SJSA1 (cell line): ENCODE data around the gene STX16. TPM values are rescaled to one million over a fixed set of nuclear protein-coding genes. Genes with fewer than 3 reads are reported as not detected.
A peak's percentile ranks its signal among the peaks of the same experiment; 100 is the strongest.

Source experiments
- DNase-seq, 2 experiments: peaks; one replicate each; pipeline ENCODE4 v3.0.0-alpha.2; 2015 to 2020; ENCODE audit warnings: low spot score in 2 of 2, low read depth in 1 of 2
- H3K27ac ChIP-seq: fragments of 250-450 bp; sonication (Bioruptor Pico); 2 replicates; pipeline ENCODE4 v1.5.1; 2020; ENCODE audit warnings: mild to moderate bottlenecking, moderate library complexity
- H3K27me3 ChIP-seq: fragments of 250-450 bp; sonication (Bioruptor Pico); replicated peaks from 2 replicates; pipeline ENCODE4 v1.5.1; 2020; ENCODE audit warnings: mild to moderate bottlenecking, moderate library complexity
- H3K36me3 ChIP-seq: fragments of 250-450 bp; sonication (Bioruptor Pico); 2 replicates; pipeline ENCODE4 v1.5.1; 2020; ENCODE audit warnings: mild to moderate bottlenecking
- H3K4me1 ChIP-seq: fragments of 250-450 bp; sonication (Bioruptor Pico); replicated peaks from 2 replicates; pipeline ENCODE4 v1.6.1; 2021; ENCODE audit warnings: mild to moderate bottlenecking
- H3K4me3 ChIP-seq: fragments of 250-450 bp; sonication (Bioruptor Pico); 2 replicates; pipeline ENCODE4 v1.5.1; 2020; ENCODE audit warnings: mild to moderate bottlenecking
- H3K9me3 ChIP-seq: fragments of 250-450 bp; sonication (Bioruptor Pico); replicated peaks from 2 replicates; pipeline ENCODE4 v1.5.1; 2020; ENCODE audit warnings: mild to moderate bottlenecking
- total RNA-seq: library from RNA; depleted of rRNA; stranded (reverse); fragments of >200 nt; shearing (Covaris generic); gene quantifications from 2 replicates; pipeline ENCODE4 v1.2.3, GENCODE V29; 2014

Gene STX16
- total RNA-seq, 1 experiment from 2014 or later = 26.2 TPM

DNA sequence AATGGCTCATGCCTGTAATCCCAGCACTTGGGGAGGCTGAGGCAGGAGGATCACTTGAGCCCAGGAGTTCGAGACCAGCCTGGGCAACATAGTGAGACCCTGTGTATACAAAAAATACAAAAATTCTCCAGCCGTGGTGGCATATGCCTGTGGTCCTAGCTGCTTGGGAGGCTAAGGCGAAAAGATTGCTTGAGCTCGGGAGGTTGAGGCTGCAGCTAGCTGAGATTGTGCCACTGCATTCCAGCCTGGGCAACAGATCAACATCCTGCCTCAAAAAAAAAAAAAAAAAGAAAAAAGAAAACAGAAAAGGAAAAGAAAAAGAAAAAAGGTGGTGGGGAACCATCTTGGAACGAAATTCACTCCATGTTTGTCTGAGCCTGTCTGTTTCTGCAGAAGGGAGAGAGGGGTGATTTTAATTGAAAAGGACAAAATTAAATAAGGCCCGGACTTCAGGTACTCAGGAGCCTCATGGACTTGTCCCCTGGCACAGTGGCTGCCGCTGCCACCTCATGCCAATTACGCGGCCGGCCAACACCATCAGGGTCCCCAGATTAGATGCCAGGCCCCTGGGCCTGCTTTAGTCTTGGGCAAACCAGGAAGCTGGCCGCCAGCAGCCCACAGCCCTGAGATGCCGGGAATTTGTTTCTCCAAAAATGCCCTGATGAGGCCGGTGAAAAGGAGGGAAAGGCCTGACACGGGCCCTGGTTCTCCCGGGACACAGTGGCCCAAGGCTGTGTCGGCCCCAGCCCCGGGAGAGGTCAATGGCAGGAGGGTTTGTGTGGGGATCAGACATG is 37.8 kb upstream of the STX16 start:
- Histone ChIP-seq H3K27me3 (no peaks in the 10 kb centered on the region), H3K27ac (no peak overlapping the region), H3K9me3 (peaks cover 5% of the 10 kb centered on the region; the same call in 1 of the 2 replicates), H3K4me3 (no peak overlapping the region), H3K36me3 (no peaks in the 10 kb centered on the region), H3K4me1 (peaks cover 14% of the 10 kb centered on the region)
- no peak for DNase-seq

DNA sequence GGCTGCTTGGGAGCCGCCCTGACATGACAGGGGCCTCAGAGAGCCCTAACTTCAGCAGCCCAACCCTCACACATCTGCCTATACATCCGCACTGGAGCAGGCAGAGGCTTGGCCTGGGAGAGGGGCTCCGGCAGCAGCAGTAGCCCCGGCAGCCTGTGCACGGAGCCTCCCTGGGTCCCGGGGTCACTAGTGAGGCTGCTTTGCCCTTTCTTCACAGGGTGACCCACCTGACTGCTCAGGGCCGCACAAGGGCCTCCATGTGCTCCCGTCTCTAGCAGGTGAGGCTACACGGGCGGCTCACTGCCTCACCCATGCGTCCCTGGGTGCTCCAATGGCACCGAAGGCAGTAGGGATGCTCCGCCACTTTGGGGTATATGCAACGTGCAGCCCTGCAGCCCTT is 36.7 kb upstream of the STX16 start:
- H3K9me3 ChIP-seq = peaks cover 5% of the 10 kb centered on the region; the same call in 1 of the 2 replicates
- DNase-seq = no peak

DNA sequence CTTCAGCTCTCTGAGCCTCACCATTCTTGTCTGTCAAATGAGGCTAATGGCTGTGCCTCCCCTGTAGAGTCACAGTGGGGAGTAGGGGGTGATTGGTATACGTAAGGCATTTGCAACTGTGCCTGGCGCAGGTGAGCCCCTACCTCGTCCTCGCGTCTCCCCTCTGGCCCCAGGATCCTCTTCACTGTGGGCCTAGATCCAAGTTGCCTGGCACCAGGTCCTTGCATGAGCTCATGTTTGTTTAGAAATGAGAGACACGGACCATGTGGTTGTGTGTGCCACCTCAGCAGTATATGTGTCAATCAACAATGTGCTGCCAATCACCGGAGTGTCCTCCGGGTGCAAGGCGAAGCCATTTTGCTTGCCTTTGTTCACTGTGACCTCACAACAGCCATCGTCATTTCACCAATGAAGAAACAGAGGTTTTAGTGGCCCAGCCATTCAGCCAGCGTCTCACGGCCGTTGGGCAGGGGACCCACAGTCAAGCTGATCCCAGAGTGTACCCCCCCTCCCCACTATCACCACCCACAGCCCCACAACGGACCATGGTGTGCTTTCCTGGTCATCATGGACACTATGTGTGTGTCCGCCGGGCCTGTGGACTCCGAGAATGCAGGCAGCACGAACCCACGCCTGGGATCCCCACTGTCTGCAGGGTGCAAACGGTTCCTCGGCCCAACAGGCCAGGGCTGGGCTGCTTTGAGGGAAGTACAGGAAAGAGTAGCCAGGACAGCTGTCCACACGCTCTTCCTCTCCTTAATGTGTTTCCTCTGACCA is 35.9 kb upstream of the STX16 start:
- Histone ChIP-seq H3K9me3 (peaks cover 5% of the 10 kb centered on the region; the same call in 1 of the 2 replicates), H3K4me1 (peaks cover 25% of the 10 kb centered on the region), H3K36me3 (no peaks in the 10 kb centered on the region), H3K27me3 (no peaks in the 10 kb centered on the region), H3K27ac (no peak overlapping the region), H3K4me3 (no peak overlapping the region)
- DNase-seq = no peak

More for the DNA sequence above, 36.7 kb upstream of the STX16 start:
- H3K27ac ChIP-seq = no peak overlapping the region
- H3K27me3 ChIP-seq = no peaks in the 10 kb centered on the region
- no peaks in the 10 kb centered on the region for H3K36me3 ChIP-seq
- H3K4me3 ChIP-seq = no peak overlapping the region
- peaks cover 25% of the 10 kb centered on the region for H3K4me1 ChIP-seq

DNA sequence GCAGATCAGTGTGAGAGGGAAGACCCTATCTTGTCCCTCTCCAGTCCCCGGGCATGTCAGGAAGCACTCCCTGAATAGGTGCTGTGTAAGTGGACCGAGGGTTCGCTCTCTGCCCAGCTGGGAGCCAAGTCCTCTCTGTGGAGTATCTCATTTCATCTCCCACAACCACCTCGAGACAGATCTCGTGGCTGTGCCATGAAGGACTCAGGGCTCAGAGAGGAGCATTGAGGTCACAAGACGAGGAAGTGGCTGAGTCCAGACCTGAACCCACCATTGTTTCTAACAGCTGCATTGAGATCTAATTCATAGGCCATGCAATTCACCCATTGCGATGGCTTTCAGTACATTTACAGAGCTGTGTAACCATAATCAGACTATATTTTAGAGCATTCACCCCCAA is 34.7 kb upstream of the STX16 start:
- peaks cover 25% of the 10 kb centered on the region for H3K4me1 ChIP-seq
- no peak for DNase-seq
- H3K27ac ChIP-seq = no peak overlapping the region
- no peaks in the 10 kb centered on the region for H3K27me3 ChIP-seq
- H3K36me3 ChIP-seq = no peaks in the 10 kb centered on the region
- H3K9me3 ChIP-seq = peaks cover 5% of the 10 kb centered on the region; the same call in 1 of the 2 replicates
- no peak overlapping the region for H3K4me3 ChIP-seq

DNA sequence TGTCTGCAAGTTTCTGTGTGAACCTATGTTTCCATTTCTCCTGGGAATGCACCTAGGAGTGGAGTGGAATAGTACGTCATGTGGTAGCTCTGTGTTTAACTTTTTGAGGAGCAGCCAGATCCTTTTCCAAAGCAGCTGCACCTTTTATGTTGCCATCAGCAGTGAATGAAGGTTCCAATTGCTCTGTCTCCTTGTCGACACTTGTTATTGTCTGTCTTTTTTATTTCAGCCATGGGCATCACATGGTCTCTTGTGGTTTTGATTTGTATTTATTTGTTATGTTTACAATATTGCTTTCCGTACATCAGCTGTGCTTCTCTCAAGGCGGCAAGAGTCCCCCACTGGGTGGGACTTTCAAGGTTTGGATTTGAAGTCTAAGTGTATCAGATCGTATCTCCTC is 33.9 kb upstream of the STX16 start:
- no peaks in the 10 kb centered on the region for H3K27me3 ChIP-seq
- no peaks in the 10 kb centered on the region for H3K36me3 ChIP-seq
- peaks cover 5% of the 10 kb centered on the region; the same call in 1 of the 2 replicates for H3K9me3 ChIP-seq
- peaks cover 25% of the 10 kb centered on the region for H3K4me1 ChIP-seq
- no peak overlapping the region for H3K27ac ChIP-seq
- no peak overlapping the region for H3K4me3 ChIP-seq
- DNase-seq = no peak

DNA sequence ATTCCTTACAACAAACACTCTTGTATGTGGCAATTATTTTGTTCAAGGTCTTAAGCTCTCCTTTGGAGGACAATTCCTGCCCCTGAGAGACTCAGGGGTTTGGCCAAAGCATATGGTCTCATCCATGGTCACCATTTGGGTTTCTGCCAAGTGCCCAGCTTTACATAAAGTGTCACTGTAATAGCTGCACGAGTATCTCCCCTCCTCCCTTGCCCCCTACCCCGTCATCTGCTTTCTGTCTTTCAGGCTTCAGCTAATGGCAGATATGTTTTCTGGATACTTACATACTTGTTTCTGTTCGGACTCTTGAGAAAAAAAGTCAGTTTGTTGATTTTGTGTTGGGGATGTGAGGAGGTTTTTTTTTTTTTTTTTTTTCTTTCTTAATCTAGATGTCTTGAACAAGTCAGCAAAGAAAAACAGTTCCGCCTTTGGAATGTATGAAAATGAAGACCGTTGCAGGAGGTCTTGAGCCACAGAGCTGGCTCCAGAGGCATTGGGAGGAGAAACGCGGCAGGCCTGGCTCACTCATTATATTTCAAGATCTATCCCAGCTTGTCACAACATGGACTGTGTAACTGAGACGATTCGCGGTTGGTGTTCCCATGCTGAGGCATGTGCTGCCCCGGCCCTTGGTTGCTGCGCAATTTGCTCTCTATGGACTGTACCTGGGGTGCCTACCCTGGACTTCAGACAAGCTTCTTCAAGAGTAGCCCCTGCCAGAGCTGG is 32.6 kb upstream of the STX16 start:
- peak in 1 of 2 experiments; percentile 52 for DNase-seq
- Histone ChIP-seq H3K36me3 (no peaks in the 10 kb centered on the region; the same call in 1 of the 2 replicates), H3K27me3 (no peaks in the 10 kb centered on the region), H3K4me3 (no peak overlapping the region), H3K9me3 (peaks cover 5% of the 10 kb centered on the region; the same call in 1 of the 2 replicates), H3K27ac (peak overlapping the region; percentile 52), H3K4me1 (peaks cover 31% of the 10 kb centered on the region)

DNA sequence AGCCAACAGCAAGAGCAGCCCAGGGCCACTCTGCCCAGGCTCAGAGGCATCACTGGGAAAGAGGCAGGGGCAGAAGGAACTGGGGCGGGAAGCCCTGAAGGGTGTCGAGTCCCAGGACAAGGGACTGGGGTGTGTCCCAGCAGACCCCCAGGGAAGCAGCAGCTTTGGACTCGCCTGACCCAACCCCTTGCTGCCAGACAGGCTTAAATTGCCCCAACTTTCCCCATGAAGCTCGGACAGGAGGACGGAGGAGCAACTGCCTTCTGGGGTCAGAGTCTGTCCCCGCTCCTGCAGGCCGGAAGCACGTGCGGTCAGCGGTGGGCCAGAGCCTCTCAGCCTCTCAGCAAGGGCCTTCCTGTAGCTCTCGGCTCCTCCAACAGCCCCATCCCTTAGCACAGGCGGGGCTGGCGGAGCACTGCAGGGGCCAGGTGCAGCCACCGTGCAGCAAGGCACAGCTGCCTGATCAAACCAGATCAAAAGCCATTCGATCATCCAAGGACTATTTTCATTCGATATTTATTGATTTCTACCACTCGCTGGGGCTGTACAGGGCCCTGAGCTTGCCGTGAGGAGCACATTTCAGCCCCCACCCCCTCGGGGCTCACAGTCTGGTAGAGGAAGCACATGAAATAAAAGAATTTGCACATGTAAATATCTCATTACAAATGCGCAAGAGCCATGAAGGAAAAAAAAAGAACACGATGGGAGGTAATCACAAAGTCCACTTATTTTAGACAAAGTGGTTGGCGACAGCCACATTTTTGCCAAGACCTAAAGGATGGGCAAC is 31.8 kb upstream of the STX16 start:
- Histone ChIP-seq H3K36me3 (no peaks in the 10 kb centered on the region; the same call in 1 of the 2 replicates), H3K4me3 (no peak overlapping the region), H3K27me3 (no peaks in the 10 kb centered on the region), H3K4me1 (peaks cover 38% of the 10 kb centered on the region), H3K27ac (peak overlapping the region; percentile 52), H3K9me3 (peaks cover 5% of the 10 kb centered on the region; the same call in 1 of the 2 replicates)
- DNase-seq = no peak

DNA sequence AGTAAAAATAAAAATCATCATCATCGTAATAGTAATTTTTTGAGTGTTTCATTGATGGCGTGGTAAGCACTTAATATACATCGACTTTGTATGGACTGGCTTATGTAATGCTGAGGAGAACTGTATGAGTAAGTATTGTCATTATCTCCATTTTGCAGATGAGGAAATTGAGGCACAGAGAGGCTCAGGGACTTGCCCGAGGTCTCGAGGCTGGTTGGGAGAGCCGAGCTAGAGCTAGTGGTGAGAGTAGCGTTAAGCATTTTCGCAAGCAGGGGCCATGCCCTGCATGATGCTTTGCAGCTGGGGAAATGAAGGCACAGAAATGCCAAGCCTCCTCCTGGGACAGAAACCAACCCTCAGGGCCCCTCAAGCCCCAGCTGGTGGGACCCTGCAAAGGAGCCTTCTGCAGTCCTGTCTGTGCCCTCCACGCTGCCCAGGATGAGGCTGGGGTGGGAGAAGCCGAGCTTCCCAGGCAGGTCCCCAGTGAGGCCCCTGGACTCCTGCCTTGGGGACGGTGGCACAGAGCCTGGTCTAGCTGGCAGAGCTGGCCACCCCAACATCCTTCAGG is 31.1 kb upstream of the STX16 start:
- peaks cover 5% of the 10 kb centered on the region; the same call in 1 of the 2 replicates for H3K9me3 ChIP-seq
- no peaks in the 10 kb centered on the region for H3K27me3 ChIP-seq
- no peak overlapping the region for H3K4me3 ChIP-seq
- no peaks in the 10 kb centered on the region; the same call in 1 of the 2 replicates for H3K36me3 ChIP-seq
- no peak overlapping the region for H3K27ac ChIP-seq
- H3K4me1 ChIP-seq = peaks cover 45% of the 10 kb centered on the region
- DNase-seq = no peak

DNA sequence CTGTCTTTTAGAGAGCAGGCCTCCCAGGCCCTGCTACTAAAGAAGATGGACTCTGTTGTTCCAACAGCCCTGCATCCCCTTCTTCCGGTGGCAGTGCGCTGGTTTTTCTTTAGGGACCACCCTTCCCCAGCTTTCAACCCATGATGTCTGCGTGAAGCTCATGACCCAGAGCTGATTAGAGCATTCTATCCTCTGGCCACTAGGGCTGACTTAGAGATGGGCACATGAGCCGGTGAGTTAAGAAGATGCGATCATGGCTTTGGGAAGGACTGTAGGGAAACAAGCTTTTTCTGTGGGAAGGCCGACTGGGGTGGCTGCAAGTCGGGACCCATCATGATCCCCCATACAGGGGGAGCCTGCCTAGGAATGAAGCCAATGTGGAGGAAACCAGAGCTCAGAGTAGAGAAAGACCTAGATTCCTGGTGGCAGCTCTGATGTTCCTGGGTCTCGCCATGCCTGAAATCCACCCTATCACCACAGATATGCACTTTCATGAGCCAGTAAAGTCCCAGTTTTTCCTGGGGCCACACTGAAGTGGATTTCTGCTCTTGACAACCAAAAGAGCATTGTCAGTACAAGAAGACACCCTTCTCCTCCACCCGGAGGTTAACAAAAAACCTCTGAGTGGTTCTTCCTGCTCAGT is 29.1 kb upstream of the STX16 start:
- Histone ChIP-seq H3K27me3 (no peaks in the 10 kb centered on the region), H3K4me3 (no peak overlapping the region), H3K36me3 (no peaks in the 10 kb centered on the region; the same call in 1 of the 2 replicates), H3K9me3 (peaks cover 3% of the 10 kb centered on the region; the same call in 1 of the 2 replicates), H3K4me1 (peaks cover 56% of the 10 kb centered on the region), H3K27ac (no peak overlapping the region)
- no peak for DNase-seq

DNA sequence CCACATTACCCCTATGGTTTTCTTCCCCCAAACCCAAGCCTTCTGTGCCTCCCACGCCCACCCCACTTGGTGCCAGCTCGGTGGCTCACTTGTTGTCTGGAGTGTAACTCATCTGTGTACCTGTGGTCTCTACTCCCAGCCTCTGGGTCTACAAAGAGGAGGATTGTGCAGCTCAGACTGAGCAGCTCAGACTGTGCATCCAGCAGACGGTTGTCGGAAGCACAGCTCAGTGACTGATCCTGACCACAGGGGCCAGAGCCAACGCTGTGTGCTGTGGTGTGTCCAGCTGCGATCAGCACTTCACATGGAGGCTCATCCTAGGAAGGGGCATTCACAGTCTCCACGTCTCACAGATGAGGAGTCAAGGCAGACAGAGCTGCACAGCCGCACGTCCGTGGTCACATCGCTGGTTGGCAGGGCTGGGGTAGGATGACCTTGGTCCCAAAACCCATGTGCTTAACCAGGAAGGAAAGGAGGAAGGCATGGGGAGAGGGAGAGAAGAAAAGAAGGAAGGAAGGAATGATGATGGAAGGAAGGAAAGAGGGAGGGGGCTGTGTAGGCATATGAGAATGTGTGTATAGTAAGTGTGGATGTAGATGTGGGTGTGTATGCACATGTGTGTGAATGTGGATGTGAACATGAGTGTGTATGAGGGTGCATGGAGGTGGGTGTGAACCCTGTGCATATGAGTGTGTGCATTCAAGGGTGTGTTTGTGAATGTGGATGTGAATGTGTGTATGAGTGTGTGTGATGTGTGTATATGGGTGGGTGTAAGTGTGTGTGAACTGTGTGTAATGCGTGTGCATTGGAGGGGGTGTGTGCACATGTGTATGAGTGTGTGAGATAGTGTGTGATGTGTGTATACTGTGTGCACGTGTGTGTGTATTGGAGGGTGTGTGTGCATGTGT is 28.2 kb upstream of the STX16 start:
- peak overlapping the region; percentile 24; the same call in 1 of the 2 replicates for H3K27ac ChIP-seq
- no peak overlapping the region for H3K4me3 ChIP-seq
- no peak for DNase-seq
- H3K36me3 ChIP-seq = no peaks in the 10 kb centered on the region; the same call in 1 of the 2 replicates
- no peaks in the 10 kb centered on the region for H3K27me3 ChIP-seq
- peaks cover 55% of the 10 kb centered on the region for H3K4me1 ChIP-seq
- H3K9me3 ChIP-seq = no peaks in the 10 kb centered on the region

DNA sequence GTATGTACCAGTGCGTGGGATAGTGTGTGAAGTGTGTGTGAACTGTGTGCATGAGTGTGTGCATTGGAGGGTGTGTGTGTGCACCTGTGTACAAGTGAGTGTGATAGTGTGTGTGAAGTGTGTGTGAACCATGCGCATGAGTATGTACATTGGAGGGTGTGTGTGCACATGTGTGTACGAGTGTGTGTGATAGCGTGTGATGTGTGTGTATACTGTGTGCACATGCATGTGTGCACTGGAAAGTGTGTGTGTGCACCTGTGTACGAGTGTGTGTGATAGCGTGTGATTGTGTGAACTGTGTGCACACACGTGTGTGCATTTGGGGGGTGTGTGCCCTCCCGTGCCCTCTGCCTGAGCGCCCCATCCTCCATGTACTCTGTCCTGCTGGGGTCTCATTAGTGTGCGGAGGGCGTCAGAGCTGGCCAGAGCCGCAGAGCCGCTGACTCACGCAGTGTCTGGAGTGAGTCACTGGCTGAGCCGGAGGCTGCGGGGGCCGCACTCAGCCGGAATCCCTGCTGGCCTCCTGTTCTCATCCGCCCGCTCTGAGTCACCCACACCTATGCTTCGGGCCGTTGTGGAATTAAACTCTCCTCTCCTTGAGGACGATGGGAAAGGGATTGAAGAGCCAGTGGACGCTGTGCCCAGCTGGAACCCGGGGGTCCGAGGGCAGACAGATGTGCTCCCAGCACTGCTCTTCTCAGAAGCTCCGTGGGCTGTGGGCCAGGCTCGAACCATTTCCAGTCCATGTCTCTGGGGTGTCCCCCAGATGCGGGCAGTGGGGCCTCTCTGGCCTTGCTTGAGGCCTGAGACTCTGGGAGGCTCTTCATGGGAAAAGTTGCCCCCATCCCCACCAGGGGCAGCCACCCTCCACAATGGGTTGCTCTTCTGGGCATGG is 27.3 kb upstream of the STX16 start:
- Histone ChIP-seq H3K4me3 (no peak overlapping the region), H3K9me3 (no peaks in the 10 kb centered on the region), H3K27me3 (no peaks in the 10 kb centered on the region), H3K4me1 (peaks cover 50% of the 10 kb centered on the region), H3K27ac (peak overlapping the region; percentile 90), H3K36me3 (no peaks in the 10 kb centered on the region; the same call in 1 of the 2 replicates)
- DNase-seq = peak; percentile 88 to 95
